GM12873 (cell line): ENCODE results near the gene SEMA5A.

Experiments used
- TF ChIP-seq, protein P1 (sequence below): IDR thresholded peaks from 2 replicates; pipeline ENCODE4 v1.5.1; 2012; ENCODE audit warnings: low read depth, mild to moderate bottlenecking, moderate library complexity, low read length, control low read depth; ENCODE audit not compliant: insufficient read depth; ENCODE audit errors: missing control alignments

SEMA5A gene

DNA sequence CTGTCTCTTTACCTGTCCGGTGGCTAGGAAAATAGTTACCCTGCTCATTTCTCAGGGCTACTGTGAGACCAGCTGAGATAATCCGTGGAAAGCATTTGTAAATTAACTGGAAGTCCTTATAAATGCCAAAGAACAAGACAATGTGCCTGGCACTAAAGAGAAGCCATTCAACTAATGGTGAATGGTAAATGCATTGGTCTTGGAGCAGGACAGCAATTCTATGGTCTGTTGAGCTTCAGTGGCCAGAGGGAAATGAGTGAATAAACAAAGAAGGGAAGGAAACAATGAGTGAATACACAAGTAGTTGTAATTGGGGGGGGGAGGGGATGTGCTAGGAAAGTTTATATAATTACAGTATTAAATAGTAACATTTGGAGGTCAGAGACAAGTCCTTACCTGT lies 353.6 kb downstream of the SEMA5A start:
- TF ChIP-seq, protein P1, sequence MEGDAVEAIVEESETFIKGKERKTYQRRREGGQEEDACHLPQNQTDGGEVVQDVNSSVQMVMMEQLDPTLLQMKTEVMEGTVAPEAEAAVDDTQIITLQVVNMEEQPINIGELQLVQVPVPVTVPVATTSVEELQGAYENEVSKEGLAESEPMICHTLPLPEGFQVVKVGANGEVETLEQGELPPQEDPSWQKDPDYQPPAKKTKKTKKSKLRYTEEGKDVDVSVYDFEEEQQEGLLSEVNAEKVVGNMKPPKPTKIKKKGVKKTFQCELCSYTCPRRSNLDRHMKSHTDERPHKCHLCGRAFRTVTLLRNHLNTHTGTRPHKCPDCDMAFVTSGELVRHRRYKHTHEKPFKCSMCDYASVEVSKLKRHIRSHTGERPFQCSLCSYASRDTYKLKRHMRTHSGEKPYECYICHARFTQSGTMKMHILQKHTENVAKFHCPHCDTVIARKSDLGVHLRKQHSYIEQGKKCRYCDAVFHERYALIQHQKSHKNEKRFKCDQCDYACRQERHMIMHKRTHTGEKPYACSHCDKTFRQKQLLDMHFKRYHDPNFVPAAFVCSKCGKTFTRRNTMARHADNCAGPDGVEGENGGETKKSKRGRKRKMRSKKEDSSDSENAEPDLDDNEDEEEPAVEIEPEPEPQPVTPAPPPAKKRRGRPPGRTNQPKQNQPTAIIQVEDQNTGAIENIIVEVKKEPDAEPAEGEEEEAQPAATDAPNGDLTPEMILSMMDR = no peak

DNA sequence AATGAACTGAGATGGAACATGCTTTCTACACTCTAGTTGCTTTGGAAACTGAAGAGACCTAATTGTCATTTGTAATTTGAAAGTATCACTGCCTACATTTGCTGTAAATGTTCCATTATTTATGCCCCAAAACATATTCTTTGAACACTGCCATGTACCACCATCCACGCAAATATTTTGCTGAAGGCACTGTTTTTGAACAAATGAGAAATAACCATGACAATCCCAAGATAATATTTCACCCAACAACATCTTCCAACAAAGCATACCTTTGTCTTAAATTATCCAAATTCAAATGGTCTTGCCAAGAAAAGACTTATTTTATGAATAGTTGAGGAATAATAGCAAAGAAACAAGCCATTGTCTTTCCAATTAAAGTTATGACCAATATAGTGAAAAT lies 356.2 kb downstream of the SEMA5A start:
- TF ChIP-seq, protein P1 = no peak

DNA sequence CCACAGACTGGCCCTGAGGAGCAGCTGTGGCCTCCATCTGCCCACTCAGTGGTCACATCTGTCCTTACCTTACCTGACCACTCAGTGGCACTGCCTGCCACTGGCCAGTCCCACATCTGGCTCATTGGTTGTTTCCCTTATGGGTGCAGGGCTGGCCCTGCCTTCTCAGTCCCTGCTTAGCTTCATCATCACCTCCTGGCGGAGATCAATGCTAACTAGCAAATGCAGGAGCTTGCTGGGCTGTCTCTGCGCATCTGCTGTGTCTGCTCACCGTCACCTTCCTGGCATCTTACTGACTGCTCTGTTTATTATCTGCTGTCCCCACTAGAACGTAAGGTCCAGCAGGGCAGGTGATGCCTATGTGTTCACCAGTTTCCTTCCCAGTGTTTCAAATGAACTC lies 356.9 kb downstream of the SEMA5A start:
- TF ChIP-seq, protein P1 = no peak

DNA sequence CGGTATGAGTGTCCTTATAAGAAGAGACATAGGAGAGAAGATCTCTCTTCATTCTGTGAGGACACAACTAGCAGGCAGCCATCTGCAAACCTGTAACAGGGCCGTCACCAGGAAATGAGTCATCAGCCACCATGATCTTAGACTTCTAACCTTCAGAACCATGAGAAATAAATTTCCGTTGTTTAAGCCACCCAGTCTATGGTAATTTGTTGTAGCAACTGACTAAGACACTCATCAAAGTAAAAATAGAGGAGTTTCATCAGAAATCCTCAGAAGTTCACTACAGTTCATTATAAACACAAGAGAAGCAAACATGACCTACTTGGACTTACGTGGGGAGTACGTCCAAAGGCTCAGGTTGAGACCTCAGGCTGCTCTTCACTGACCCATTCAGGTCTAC lies 357.7 kb downstream of the SEMA5A start:
- TF ChIP-seq, protein P1 = no peak

DNA sequence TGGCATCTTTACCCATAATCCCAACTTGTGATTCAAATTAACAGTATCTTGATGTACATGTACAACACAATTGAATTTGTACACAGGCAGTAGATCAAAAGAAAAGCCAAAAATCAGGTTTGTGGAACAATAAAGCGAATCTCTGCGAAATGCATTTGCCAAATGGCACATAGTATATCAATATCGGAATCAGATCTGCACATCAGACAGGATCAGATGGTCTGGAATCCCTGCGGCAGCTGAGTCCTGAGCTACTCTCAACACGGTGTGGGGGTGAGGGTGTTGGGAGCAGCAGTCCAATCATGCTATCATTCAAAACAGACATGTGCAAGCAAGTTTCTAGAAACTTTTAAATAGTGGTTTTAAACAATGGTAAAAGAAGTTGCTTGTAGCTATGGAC lies 358.3 kb downstream of the SEMA5A start:
- TF ChIP-seq, protein P1 = no peak

DNA sequence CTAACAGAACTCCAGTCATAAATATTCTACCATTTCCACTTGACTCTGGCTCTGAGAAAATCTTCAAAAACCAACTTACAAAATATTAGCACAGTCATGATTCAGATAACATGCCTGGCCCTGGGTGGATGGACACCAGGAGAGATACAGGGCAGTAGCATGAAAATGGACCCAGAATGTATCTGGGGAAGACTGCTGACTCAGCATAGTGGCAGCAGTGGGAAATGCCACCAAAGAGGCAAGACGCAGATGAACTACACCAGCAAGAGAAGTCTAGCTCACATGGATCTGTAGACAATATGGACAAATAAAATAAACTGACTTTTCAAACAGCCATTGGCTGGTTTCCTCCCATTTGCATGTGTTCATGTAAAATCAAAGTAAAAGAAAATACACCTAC lies 359.8 kb downstream of the SEMA5A start:
- TF ChIP-seq, protein P1 = no peak

DNA sequence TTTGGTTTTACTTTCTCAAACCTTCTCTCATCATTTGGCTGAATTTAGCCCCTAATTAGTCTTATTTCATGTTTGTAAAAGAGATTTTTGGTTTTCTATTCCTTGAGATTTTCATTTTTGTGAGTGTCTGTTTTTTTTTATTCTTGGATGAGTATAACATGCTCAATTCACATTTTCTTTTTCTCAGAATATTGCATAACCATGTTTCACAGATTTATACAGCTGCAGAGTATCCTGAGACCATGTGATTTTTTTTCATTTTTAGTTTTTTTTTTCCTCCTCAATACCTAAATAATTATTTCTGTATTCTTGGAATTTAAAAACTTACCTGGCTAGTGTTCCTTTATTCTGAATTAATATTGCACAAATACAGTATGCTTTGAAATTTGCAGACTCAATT lies 361.9 kb downstream of the SEMA5A start:
- TF ChIP-seq, protein P1 = no peak

DNA sequence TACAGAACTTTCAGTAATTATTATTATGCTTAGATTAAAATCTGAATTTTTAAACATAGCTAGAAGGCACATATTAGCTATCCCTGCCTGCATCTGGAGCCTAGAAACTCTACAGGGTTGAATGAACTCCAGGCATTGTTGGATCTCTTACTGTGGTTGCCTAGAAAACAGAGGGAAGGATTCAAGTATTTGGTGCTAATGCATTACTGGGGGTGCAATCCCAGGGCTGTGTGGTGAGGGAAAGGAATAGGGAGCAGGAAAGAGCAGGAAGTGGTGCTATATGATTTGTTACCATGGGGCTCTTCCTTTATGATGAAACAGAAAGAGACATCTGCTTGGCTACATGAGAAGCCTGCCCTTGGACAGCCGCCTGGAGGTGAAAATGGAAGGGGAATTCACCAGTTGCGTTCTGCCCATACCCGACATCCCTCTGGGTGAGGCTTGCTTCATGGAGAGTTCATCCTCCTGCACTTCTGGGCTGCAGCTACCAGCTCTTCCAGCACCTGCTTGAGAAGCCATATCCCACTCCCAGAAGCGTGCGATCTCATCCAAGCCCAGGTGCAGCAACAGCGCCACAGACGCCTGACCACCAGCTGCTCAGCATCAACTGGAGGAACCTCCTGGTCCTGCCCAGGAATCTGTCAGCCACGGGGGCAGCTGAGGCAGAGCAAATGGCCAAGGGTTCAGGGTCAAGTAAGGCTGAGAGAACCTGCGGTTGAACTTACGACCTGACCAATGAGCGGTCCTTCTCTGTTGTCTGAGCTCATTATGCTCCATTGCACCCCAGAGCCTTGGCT lies 362.8 kb downstream of the SEMA5A start:
- TF ChIP-seq, protein P1 = no peak
